Neural cell (in vitro differentiated cells): ENCODE results near the gene CDK8. TPM values are rescaled to one million over a fixed set of nuclear protein-coding genes. Genes with fewer than 3 reads are reported as not detected.

ENCODE experiments used
- H2AFZ ChIP-seq: fragments of 200-600, 300-800 bp; sonication (generic), shearing (Covaris generic); 2 replicates; pipeline ENCODE4 v1.6.0; 2014; ENCODE audit warnings: low read depth, mild to moderate bottlenecking, antibody characterized with exemption, low read length, moderate library complexity
- H3F3A ChIP-seq: fragments of 200-600 bp; shearing (Covaris generic); 2 replicates; pipeline ENCODE4 v1.6.1; 2016; ENCODE audit warnings: mild to moderate bottlenecking, moderate library complexity, mixed read lengths, antibody characterized with exemption, low read length; ENCODE audit not compliant: insufficient read depth, poor library complexity, severe bottlenecking
- H3K27ac ChIP-seq: fragments of 200-600, 300-800 bp; sonication (generic), shearing (Covaris generic); 2 replicates; pipeline ENCODE4 v1.5.1; 2014; ENCODE audit warnings: mild to moderate bottlenecking, low read length, moderate library complexity
- H3K27me3 ChIP-seq: fragments of 300-800, 200-600 bp; sonication (generic), shearing (Covaris generic); 2 replicates; pipeline ENCODE4 v1.6.0; 2014; ENCODE audit warnings: mild to moderate bottlenecking, low read depth, low read length, moderate library complexity; ENCODE audit not compliant: insufficient read depth
- H3K36me3 ChIP-seq: fragments of 300-800, 200-600 bp; sonication (generic), shearing (Covaris generic); 2 replicates; pipeline ENCODE4 v1.5.1; 2014; ENCODE audit warnings: mild to moderate bottlenecking, antibody characterized with exemption, low read length, moderate library complexity; ENCODE audit not compliant: insufficient read depth
- H3K4me2 ChIP-seq: fragments of 300-800, 200-600 bp; sonication (generic), shearing (Covaris generic); 2 replicates; pipeline ENCODE4 v1.6.0; 2014; ENCODE audit warnings: mild to moderate bottlenecking, low read length
- H3K4me3 ChIP-seq: fragments of 300-800, 200-600 bp; sonication (generic), shearing (Covaris generic); 2 replicates; pipeline ENCODE4 v1.5.1; 2014; ENCODE audit warnings: mild to moderate bottlenecking, low read length, moderate library complexity
- H3K79me2 ChIP-seq: fragments of 200-600 bp; shearing (Covaris generic); replicated peaks from 2 replicates; pipeline ENCODE4 v1.6.0; 2014; ENCODE audit warnings: mild to moderate bottlenecking, low read length, moderate library complexity; ENCODE audit not compliant: insufficient read depth
- H3K9ac ChIP-seq: fragments of 300-800, 200-600 bp; sonication (generic), shearing (Covaris generic); 2 replicates; pipeline ENCODE4 v1.6.1; 2016; ENCODE audit warnings: mild to moderate bottlenecking, low read length, mixed read lengths
- H3K9me2 ChIP-seq: fragments of 200-600 bp; shearing (Covaris generic); 2 replicates; pipeline ENCODE4 v1.6.1; 2016; ENCODE audit warnings: mild to moderate bottlenecking, low read length, mixed read lengths; ENCODE audit not compliant: insufficient read depth
- H3K9me3 ChIP-seq: fragments of 200-600, 300-800 bp; sonication (generic), shearing (Covaris generic); 2 replicates; pipeline ENCODE4 v1.6.1; 2016; ENCODE audit warnings: mild to moderate bottlenecking, mixed run types, low read length, moderate library complexity, mixed read lengths
- H4K20me1 ChIP-seq: fragments of 200-600 bp; shearing (Covaris generic); 2 replicates; pipeline ENCODE4 v1.6.1; 2016; ENCODE audit warnings: mild to moderate bottlenecking, mixed run types; ENCODE audit not compliant: insufficient read depth
- EP300 ChIP-seq: fragments of 450-650 bp; conservative IDR thresholded peaks from 2 replicates; pipeline ENCODE4 v1.6.1; 2014; ENCODE audit warnings: antibody characterized with exemption, mild to moderate bottlenecking, moderate library complexity; ENCODE audit not compliant: poor library complexity, severe bottlenecking
- EZH2 ChIP-seq: fragments of 200-600, 300-800 bp; shearing (Covaris generic), sonication (generic); IDR thresholded peaks from 2 replicates; pipeline ENCODE4 v1.6.1; 2014; ENCODE audit warnings: antibody characterized with exemption, low read length, borderline replicate concordance, mild to moderate bottlenecking; ENCODE audit not compliant: insufficient read depth, poor library complexity, severe bottlenecking
- MXI1 ChIP-seq: fragments of 450-650 bp; conservative IDR thresholded peaks from 2 replicates; pipeline ENCODE4 v1.6.1; 2014; ENCODE audit warnings: antibody characterized with exemption, mild to moderate bottlenecking; ENCODE audit not compliant: poor library complexity, severe bottlenecking
- POLR2AphosphoS5 ChIP-seq: IDR thresholded peaks from 2 replicates; pipeline ENCODE4 v1.6.1; 2012
- RAD21 ChIP-seq: fragments of 450-650 bp; conservative IDR thresholded peaks from 2 replicates; pipeline ENCODE4 v1.6.1; 2014; ENCODE audit warnings: antibody characterized with exemption, mild to moderate bottlenecking, moderate library complexity
- SMC3 ChIP-seq: fragments of 450-650 bp; conservative IDR thresholded peaks from 2 replicates; pipeline ENCODE4 v1.6.1; 2014; ENCODE audit warnings: antibody characterized with exemption, mild to moderate bottlenecking, moderate library complexity; ENCODE audit not compliant: poor library complexity
- TAF1 ChIP-seq: IDR thresholded peaks from 2 replicates; pipeline ENCODE4 v1.6.1; 2012; ENCODE audit warnings: low read depth
- polyA plus RNA-seq: library from polyadenylated mRNA; depleted of rRNA; stranded (reverse); fragments of >200 nt; gene quantifications from 2 replicates; pipeline ENCODE4 v1.2.3, GENCODE V29; 2014
- TF ChIP-seq, protein P1 (sequence below): IDR thresholded peaks from 2 replicates; pipeline ENCODE4 v1.6.1; 2012; ENCODE audit warnings: borderline replicate concordance
- TF ChIP-seq, protein P2 (sequence below): fragments of 450-650 bp; IDR thresholded peaks from 2 replicates; pipeline ENCODE4 v1.5.1; 2014; ENCODE audit warnings: antibody characterized with exemption, mild to moderate bottlenecking, moderate library complexity; ENCODE audit not compliant: poor library complexity, severe bottlenecking

CDK8 gene
- polyA plus RNA-seq, 1 donor from 2014 or later, result 58.9 TPM

DNA sequence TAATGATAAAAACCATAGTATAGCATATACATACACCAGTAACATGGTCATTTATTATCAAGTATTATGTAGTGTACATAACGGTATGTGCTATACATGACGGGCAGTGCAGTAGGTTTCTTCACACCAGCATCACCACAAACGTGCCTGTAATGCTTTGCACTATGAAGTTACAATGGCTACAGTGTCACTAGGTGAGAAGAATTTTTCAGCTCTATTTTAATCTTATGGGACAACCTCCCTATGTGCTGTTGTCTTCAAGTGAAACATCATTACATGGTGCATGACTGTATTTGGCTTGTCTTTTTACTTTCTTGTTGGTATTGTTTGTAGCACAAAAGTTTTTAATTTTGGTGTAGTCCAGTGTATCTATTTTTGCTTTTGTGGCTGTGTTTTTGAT, 18.7 kb downstream of the CDK8 start:
- Histone ChIP-seq H2AFZ (no peak overlapping the region), H3K4me3 (no peak overlapping the region), H3K36me3 (no peaks in the 10 kb centered on the region), H3K9ac (no peak overlapping the region), H3K79me2 (peaks cover 87% of the 10 kb centered on the region), H3K9me2 (no peaks in the 10 kb centered on the region), H3K27me3 (no peaks in the 10 kb centered on the region), H4K20me1 (no peaks in the 10 kb centered on the region), H3K9me3 (no peaks in the 10 kb centered on the region), H3K27ac (no peak overlapping the region), H3K4me2 (no peak overlapping the region), H3F3A (no peaks in the 10 kb centered on the region)
- TF ChIP-seq EZH2, result no peak
- TF ChIP-seq, protein P1, sequence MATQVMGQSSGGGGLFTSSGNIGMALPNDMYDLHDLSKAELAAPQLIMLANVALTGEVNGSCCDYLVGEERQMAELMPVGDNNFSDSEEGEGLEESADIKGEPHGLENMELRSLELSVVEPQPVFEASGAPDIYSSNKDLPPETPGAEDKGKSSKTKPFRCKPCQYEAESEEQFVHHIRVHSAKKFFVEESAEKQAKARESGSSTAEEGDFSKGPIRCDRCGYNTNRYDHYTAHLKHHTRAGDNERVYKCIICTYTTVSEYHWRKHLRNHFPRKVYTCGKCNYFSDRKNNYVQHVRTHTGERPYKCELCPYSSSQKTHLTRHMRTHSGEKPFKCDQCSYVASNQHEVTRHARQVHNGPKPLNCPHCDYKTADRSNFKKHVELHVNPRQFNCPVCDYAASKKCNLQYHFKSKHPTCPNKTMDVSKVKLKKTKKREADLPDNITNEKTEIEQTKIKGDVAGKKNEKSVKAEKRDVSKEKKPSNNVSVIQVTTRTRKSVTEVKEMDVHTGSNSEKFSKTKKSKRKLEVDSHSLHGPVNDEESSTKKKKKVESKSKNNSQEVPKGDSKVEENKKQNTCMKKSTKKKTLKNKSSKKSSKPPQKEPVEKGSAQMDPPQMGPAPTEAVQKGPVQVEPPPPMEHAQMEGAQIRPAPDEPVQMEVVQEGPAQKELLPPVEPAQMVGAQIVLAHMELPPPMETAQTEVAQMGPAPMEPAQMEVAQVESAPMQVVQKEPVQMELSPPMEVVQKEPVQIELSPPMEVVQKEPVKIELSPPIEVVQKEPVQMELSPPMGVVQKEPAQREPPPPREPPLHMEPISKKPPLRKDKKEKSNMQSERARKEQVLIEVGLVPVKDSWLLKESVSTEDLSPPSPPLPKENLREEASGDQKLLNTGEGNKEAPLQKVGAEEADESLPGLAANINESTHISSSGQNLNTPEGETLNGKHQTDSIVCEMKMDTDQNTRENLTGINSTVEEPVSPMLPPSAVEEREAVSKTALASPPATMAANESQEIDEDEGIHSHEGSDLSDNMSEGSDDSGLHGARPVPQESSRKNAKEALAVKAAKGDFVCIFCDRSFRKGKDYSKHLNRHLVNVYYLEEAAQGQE, result no peak
- TF ChIP-seq TAF1, result no peak
- TF ChIP-seq, protein P2, sequence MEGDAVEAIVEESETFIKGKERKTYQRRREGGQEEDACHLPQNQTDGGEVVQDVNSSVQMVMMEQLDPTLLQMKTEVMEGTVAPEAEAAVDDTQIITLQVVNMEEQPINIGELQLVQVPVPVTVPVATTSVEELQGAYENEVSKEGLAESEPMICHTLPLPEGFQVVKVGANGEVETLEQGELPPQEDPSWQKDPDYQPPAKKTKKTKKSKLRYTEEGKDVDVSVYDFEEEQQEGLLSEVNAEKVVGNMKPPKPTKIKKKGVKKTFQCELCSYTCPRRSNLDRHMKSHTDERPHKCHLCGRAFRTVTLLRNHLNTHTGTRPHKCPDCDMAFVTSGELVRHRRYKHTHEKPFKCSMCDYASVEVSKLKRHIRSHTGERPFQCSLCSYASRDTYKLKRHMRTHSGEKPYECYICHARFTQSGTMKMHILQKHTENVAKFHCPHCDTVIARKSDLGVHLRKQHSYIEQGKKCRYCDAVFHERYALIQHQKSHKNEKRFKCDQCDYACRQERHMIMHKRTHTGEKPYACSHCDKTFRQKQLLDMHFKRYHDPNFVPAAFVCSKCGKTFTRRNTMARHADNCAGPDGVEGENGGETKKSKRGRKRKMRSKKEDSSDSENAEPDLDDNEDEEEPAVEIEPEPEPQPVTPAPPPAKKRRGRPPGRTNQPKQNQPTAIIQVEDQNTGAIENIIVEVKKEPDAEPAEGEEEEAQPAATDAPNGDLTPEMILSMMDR, result no peak
- TF ChIP-seq RAD21, result no peak

DNA sequence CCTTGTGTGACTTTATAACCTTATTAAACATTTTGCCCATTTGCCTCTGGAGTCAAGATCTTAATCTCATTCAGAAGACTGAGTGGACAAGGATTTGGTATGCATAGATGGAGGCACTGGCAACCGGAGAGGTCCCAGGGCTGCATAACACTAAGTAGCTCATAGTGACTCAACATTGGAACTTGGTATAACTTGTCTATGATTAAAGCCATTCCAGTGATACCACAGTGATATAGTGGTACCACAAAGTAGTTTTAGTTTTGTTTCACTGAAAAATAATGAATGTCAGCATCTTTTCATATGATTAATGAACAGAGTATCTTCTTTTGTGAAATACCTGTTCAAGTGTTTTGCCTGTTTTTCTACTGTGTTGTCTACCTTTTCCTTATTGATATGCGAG, 26.4 kb downstream of the CDK8 start:
- TF ChIP-seq POLR2AphosphoS5 (no peak), EP300 (no peak), RAD21 (no peak), SMC3 (no peak), TAF1 (no peak), MXI1 (no peak), EZH2 (no peak)
- TF ChIP-seq, protein P2, result no peak
- TF ChIP-seq, protein P1, result no peak
- Histone ChIP-seq H4K20me1 (no peaks in the 10 kb centered on the region), H3K4me2 (no peak overlapping the region), H2AFZ (no peak overlapping the region), H3K9ac (no peak overlapping the region), H3K9me2 (no peaks in the 10 kb centered on the region), H3K79me2 (peaks cover 49% of the 10 kb centered on the region), H3K27me3 (no peaks in the 10 kb centered on the region), H3K36me3 (no peaks in the 10 kb centered on the region), H3F3A (no peaks in the 10 kb centered on the region), H3K27ac (no peak overlapping the region), H3K9me3 (peaks cover 14% of the 10 kb centered on the region), H3K4me3 (no peak overlapping the region)
